Measurements from ENCODE around the gene FTL.

Gene FTL

GRCh38 chr19:48999481-49000325 is 34.6 kb downstream of the FTL start:
- Histone ChIP-seq H3K4me1 (peaks cover 17% of the 10 kb centered on the region), H4K20me1 (peaks cover 67% of the 10 kb centered on the region), H3K4me2 (no peak overlapping the region), H3K27me3 (no peaks in the 10 kb centered on the region), H3K9ac (no peak overlapping the region), H3K36me3 (peaks cover 72% of the 10 kb centered on the region), H3K9me3 (no peaks in the 10 kb centered on the region), H3K4me3 (no peak overlapping the region), H3K27ac (no peak overlapping the region)
- TF ChIP-seq Cebpa-rat (IDR thresholded peaks at IDR 0.05), result no peak

- no peak for TF ChIP-seq Cebpa-rat (IDR thresholded peaks at IDR 0.05)
- Histone ChIP-seq H3K4me1 (no peaks in the 10 kb centered on the region), H4K20me1 (peaks cover 38% of the 10 kb centered on the region), H3K27me3 (no peaks in the 10 kb centered on the region), H3K36me3 (peaks cover 98% of the 10 kb centered on the region), H3K9ac (no peak overlapping the region), H3K27ac (no peak overlapping the region), H3K4me2 (no peak overlapping the region), H3K9me3 (no peaks in the 10 kb centered on the region), H3K4me3 (no peak overlapping the region)
Observed at GRCh38 chr19:49004133-49004532, 39.0 kb downstream of the FTL start.

DNA sequence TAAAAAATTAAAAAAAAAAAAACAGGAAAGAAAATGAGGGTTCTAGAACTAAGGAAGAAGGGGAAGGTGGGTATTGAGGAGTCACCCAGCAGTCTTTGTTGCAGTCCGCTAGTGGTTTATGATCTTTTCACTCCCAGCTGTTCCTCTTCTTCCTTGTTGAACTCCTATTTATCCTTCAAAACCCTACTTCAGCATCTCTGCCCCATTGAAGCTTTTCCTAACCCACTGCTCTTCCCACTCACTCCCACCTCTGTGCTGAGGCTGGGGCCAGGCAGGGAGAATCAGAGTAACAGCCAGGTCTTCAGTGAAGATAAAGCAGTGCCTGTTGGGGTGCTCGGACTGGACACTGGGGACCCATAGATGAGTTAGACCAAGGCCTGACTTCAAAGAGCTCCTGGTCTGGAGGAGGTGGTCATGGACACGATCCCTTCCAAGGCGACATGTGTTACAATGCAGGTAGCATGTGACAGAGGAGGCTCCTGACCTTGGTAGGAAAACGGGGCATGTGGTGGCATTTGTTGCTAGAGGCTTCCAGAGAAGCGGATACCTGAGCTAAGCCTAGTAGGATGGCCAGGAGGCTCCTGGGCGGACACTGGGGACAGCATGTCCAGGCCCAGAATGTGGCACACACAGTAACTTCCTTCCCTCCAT is 40.0 kb downstream of the FTL start:
- no peak for TF ChIP-seq Cebpa-rat (IDR thresholded peaks at IDR 0.05)
- Histone ChIP-seq H3K27me3 (no peaks in the 10 kb centered on the region), H3K4me1 (no peaks in the 10 kb centered on the region), H3K4me3 (no peak overlapping the region), H3K36me3 (peaks cover 98% of the 10 kb centered on the region), H3K27ac (no peak overlapping the region), H3K9me3 (no peaks in the 10 kb centered on the region), H3K9ac (no peak overlapping the region), H3K4me2 (no peak overlapping the region), H4K20me1 (peaks cover 28% of the 10 kb centered on the region)

GRCh38 chr19:49006905-49007304 is 41.8 kb downstream of the FTL start:
- Histone ChIP-seq H3K4me1 (no peaks in the 10 kb centered on the region), H4K20me1 (peaks cover 28% of the 10 kb centered on the region), H3K4me2 (no peak overlapping the region), H3K4me3 (no peak overlapping the region), H3K9me3 (no peaks in the 10 kb centered on the region), H3K9ac (no peak overlapping the region), H3K27me3 (no peaks in the 10 kb centered on the region), H3K36me3 (peaks cover 99% of the 10 kb centered on the region), H3K27ac (no peak overlapping the region)
- no peak for TF ChIP-seq Cebpa-rat (IDR thresholded peaks at IDR 0.05)

- H3K4me3 ChIP-seq, result no peak overlapping the region
- no peaks in the 10 kb centered on the region for H3K4me1 ChIP-seq
- H3K4me2 ChIP-seq, result no peak overlapping the region
- H3K36me3 ChIP-seq, result peaks cover 99% of the 10 kb centered on the region
- H3K27ac ChIP-seq, result no peak overlapping the region
- H4K20me1 ChIP-seq, result peaks cover 35% of the 10 kb centered on the region
- TF ChIP-seq Cebpa-rat (IDR thresholded peaks at IDR 0.05), result no peak
- no peaks in the 10 kb centered on the region for H3K9me3 ChIP-seq
- no peak overlapping the region for H3K9ac ChIP-seq
- H3K27me3 ChIP-seq, result no peaks in the 10 kb centered on the region
Observed at GRCh38 chr19:49009828-49010227, 44.7 kb downstream of the FTL start.

DNA sequence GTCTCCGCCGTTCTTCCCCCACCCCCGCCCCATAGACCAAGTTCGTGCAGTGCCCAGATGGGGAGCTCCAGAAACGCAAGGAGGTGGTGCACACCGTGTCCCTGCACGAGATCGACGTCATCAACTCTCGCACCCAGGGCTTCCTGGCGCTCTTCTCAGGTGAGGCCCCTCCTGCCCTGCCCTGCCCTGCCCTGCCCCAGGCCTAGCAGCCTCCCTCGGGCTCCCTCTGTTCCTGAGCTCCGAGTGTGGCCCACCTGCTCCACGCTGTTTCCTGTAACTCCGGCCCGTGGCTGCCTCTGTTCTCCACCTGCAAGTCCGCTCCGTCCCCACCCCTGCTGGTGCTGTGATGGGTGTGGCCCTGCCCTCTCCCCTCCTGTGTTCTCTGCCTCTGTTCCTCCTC is 45.3 kb downstream of the FTL start:
- H3K27ac ChIP-seq, result no peak overlapping the region
- H3K4me1 ChIP-seq, result no peaks in the 10 kb centered on the region
- H3K9ac ChIP-seq, result no peak overlapping the region
- peaks cover 35% of the 10 kb centered on the region for H4K20me1 ChIP-seq
- no peak overlapping the region for H3K4me2 ChIP-seq
- H3K27me3 ChIP-seq, result no peaks in the 10 kb centered on the region
- H3K4me3 ChIP-seq, result no peak overlapping the region
- no peak for TF ChIP-seq Cebpa-rat (IDR thresholded peaks at IDR 0.05)
- peaks cover 99% of the 10 kb centered on the region for H3K36me3 ChIP-seq
- no peaks in the 10 kb centered on the region for H3K9me3 ChIP-seq

DNA sequence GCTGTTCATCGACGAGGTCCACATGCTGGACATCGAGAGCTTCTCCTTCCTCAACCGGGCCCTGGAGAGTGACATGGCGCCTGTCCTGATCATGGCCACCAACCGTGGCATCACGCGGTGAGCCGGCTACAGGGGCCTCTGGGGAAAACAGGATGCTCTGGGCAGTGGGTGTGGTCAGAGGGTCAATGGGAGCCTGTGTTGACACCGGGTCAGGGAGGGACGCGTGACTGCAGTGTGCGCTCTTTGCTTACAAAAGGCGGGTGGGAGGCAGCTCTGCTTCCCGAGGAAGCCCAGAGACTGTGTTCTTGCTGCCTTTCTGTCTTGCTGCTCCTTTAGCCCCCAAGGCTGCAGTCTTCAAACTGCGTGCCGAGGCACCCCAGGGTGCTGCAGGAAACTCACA is 46.1 kb downstream of the FTL start:
- Histone ChIP-seq H3K27me3 (no peaks in the 10 kb centered on the region), H3K4me3 (no peak overlapping the region), H3K9me3 (no peaks in the 10 kb centered on the region), H3K9ac (no peak overlapping the region), H3K27ac (no peak overlapping the region), H4K20me1 (peaks cover 42% of the 10 kb centered on the region), H3K4me1 (no peaks in the 10 kb centered on the region), H3K36me3 (peaks cover 99% of the 10 kb centered on the region), H3K4me2 (no peak overlapping the region)
- TF ChIP-seq Cebpa-rat (IDR thresholded peaks at IDR 0.05), result no peak

GRCh38 chr19:49014123-49014869 is 49.2 kb downstream of the FTL start:
- peaks cover 79% of the 10 kb centered on the region for H3K36me3 ChIP-seq
- no peak overlapping the region for H3K4me3 ChIP-seq
- TF ChIP-seq Cebpa-rat (IDR thresholded peaks at IDR 0.05), result no peak
- H3K4me1 ChIP-seq, result peaks cover 21% of the 10 kb centered on the region
- peaks cover 65% of the 10 kb centered on the region for H4K20me1 ChIP-seq
- H3K9me3 ChIP-seq, result no peaks in the 10 kb centered on the region
- no peak overlapping the region for H3K27ac ChIP-seq
- H3K27me3 ChIP-seq, result peaks cover 24% of the 10 kb centered on the region
- no peak overlapping the region for H3K9ac ChIP-seq
- H3K4me2 ChIP-seq, result no peak overlapping the region

DNA sequence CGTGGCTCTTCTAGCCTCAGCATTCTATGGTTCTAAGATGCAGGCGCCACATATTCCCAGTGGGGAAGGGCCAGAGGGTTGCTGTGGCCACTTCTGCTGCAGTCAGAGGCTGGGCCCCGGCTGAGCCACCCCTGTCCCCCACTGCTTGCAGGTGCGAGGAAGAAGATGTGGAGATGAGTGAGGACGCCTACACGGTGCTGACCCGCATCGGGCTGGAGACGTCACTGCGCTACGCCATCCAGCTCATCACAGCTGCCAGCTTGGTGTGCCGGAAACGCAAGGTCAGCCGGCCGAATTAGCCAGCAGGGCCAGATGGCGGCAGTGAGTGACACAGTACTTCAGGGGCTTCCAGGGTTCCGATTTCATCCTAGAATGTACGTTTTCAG is 49.8 kb downstream of the FTL start:
- Histone ChIP-seq H3K36me3 (peaks cover 73% of the 10 kb centered on the region), H3K4me3 (no peak overlapping the region), H3K9me3 (no peaks in the 10 kb centered on the region), H3K4me1 (peaks cover 26% of the 10 kb centered on the region), H3K4me2 (no peak overlapping the region), H3K27ac (no peak overlapping the region), H3K9ac (no peak overlapping the region), H4K20me1 (peaks cover 65% of the 10 kb centered on the region), H3K27me3 (peaks cover 30% of the 10 kb centered on the region)
- no peak for TF ChIP-seq Cebpa-rat (IDR thresholded peaks at IDR 0.05)

All from BLaER1 (cell line).